Measurements from ENCODE around the gene MAGEB5. TPM values are rescaled to one million over a fixed set of nuclear protein-coding genes. Genes with fewer than 3 reads are reported as not detected.

The MAGEB5 gene
- total RNA-seq, 1 experiment from 2014 or later = not detected

DNA sequence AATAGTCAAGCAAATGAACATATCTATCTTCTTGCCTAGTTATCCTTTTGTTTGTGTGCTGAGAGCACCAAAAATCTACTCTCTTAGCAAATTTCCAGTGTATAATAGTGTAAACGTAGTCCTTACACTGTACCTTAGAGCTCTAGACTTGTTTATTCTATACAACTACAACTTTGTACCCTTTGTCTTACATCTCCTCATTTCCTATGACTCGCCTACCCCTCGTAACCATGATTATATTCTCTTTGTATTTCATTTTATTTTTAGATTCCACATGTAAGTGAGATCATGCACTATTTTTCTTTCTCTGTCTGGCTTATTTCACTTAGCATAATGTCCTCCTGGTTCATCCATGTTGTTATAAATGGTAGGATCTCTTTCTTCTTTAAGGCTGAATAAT lies 37.6 kb downstream of the MAGEB5 start:
- H3K27me3 ChIP-seq (ENCODE audit: control insufficient read depth, insufficient read depth, low read length) = no peaks in the 10 kb centered on the region
- H3K36me3 ChIP-seq (ENCODE audit: control insufficient read depth, insufficient read depth, low read length) = no peaks in the 10 kb centered on the region
- CTCF ChIA-PET = no interaction called here
- in situ Hi-C loops (cut with HindIII; ENCODE audit: low pct_unique_long_range_greater_than_20kb, low sequenced_read_pairs) (no loop called here), intact Hi-C loops (cut with micrococcal nuclease; ENCODE audit: unreplicated experiment) (no loop called here)
- BruUV-seq (replicated peaks) = no TSS peak
- H3K9me3 ChIP-seq (ENCODE audit: control insufficient read depth, insufficient read depth, low read depth, low read length) = no peaks in the 10 kb centered on the region
- H3K4me3 ChIP-seq (ENCODE audit: low read depth in 2 of 2, low read length in 2 of 2) = no peak overlapping the region
- POLR2A ChIA-PET = no interaction called here
- DNase-seq (ENCODE audit: low read depth, low spot score) (no peak), ATAC-seq (no peak)
- H3K27ac ChIP-seq (ENCODE audit: low read length) = no peak overlapping the region
- TF ChIP-seq, protein P1, sequence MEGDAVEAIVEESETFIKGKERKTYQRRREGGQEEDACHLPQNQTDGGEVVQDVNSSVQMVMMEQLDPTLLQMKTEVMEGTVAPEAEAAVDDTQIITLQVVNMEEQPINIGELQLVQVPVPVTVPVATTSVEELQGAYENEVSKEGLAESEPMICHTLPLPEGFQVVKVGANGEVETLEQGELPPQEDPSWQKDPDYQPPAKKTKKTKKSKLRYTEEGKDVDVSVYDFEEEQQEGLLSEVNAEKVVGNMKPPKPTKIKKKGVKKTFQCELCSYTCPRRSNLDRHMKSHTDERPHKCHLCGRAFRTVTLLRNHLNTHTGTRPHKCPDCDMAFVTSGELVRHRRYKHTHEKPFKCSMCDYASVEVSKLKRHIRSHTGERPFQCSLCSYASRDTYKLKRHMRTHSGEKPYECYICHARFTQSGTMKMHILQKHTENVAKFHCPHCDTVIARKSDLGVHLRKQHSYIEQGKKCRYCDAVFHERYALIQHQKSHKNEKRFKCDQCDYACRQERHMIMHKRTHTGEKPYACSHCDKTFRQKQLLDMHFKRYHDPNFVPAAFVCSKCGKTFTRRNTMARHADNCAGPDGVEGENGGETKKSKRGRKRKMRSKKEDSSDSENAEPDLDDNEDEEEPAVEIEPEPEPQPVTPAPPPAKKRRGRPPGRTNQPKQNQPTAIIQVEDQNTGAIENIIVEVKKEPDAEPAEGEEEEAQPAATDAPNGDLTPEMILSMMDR (IDR thresholded peaks at IDR 0.05) = no peak
- no peak for TF ChIP-seq POLR2AphosphoS5 (IDR thresholded peaks at IDR 0.05; ENCODE audit: low read depth, low read length)
- TF ChIP-seq TCF7L2 (IDR thresholded peaks at IDR 0.05; ENCODE audit: low read depth, low read length) = no peak
- TF ChIP-seq SIN3A (IDR thresholded peaks at IDR 0.05; ENCODE audit: borderline replicate concordance, insufficient read depth, low read depth, low read length) = no peak
- TF ChIP-seq, protein P2, sequence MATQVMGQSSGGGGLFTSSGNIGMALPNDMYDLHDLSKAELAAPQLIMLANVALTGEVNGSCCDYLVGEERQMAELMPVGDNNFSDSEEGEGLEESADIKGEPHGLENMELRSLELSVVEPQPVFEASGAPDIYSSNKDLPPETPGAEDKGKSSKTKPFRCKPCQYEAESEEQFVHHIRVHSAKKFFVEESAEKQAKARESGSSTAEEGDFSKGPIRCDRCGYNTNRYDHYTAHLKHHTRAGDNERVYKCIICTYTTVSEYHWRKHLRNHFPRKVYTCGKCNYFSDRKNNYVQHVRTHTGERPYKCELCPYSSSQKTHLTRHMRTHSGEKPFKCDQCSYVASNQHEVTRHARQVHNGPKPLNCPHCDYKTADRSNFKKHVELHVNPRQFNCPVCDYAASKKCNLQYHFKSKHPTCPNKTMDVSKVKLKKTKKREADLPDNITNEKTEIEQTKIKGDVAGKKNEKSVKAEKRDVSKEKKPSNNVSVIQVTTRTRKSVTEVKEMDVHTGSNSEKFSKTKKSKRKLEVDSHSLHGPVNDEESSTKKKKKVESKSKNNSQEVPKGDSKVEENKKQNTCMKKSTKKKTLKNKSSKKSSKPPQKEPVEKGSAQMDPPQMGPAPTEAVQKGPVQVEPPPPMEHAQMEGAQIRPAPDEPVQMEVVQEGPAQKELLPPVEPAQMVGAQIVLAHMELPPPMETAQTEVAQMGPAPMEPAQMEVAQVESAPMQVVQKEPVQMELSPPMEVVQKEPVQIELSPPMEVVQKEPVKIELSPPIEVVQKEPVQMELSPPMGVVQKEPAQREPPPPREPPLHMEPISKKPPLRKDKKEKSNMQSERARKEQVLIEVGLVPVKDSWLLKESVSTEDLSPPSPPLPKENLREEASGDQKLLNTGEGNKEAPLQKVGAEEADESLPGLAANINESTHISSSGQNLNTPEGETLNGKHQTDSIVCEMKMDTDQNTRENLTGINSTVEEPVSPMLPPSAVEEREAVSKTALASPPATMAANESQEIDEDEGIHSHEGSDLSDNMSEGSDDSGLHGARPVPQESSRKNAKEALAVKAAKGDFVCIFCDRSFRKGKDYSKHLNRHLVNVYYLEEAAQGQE (IDR thresholded peaks at IDR 0.05; ENCODE audit: insufficient read depth in 1 of 2, low read depth in 2 of 2, low read length in 1 of 2) = no peak
- no peaks in the 10 kb centered on the region for H3K4me1 ChIP-seq (ENCODE audit: control insufficient read depth, insufficient read depth, low read length)

DNA sequence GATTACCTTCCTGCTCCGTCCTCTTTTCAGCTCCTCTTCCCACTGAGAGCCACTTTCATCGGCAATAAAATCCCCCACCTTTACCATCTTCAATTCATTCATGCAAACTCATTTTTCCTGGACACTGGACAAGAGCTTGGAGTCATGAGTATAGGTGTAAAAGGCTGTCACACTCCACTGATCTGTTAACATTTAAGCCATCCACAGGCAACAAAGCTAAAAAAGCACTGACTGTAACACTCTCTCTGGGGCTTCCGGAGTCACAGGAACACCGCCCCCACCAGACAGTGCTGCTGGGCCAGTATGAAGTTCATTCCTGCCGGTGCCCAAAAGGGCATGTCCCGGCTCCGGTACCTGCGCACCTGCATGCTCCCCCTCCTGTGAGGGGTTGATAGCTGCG lies 38.5 kb downstream of the MAGEB5 start:
- Histone ChIP-seq H3K9me3 (ENCODE audit: control insufficient read depth, insufficient read depth, low read depth, low read length) (no peaks in the 10 kb centered on the region), H3K27me3 (ENCODE audit: control insufficient read depth, insufficient read depth, low read length) (no peaks in the 10 kb centered on the region), H3K4me1 (ENCODE audit: control insufficient read depth, insufficient read depth, low read length) (no peaks in the 10 kb centered on the region), H3K36me3 (ENCODE audit: control insufficient read depth, insufficient read depth, low read length) (no peaks in the 10 kb centered on the region), H3K4me3 (ENCODE audit: low read depth in 2 of 2, low read length in 2 of 2) (no peak overlapping the region), H3K27ac (ENCODE audit: low read length) (no peak overlapping the region)
- ATAC-seq (no peak), DNase-seq (ENCODE audit: low read depth, low spot score) (no peak)
- intact Hi-C loops (cut with micrococcal nuclease; ENCODE audit: unreplicated experiment) (no loop called here), in situ Hi-C loops (cut with HindIII; ENCODE audit: low pct_unique_long_range_greater_than_20kb, low sequenced_read_pairs) (no loop called here)
- no TSS peak for BruUV-seq (replicated peaks)
- ChIA-PET POLR2A (no interaction called here), CTCF (no interaction called here)
- TF ChIP-seq SIN3A (IDR thresholded peaks at IDR 0.05; ENCODE audit: borderline replicate concordance, insufficient read depth, low read depth, low read length) (no peak), TCF7L2 (IDR thresholded peaks at IDR 0.05; ENCODE audit: low read depth, low read length) (no peak), POLR2AphosphoS5 (IDR thresholded peaks at IDR 0.05; ENCODE audit: low read depth, low read length) (no peak)
- TF ChIP-seq, protein P2 (IDR thresholded peaks at IDR 0.05; ENCODE audit: insufficient read depth in 1 of 2, low read depth in 2 of 2, low read length in 1 of 2) = no peak
- TF ChIP-seq, protein P1 (IDR thresholded peaks at IDR 0.05) = no peak

Measured in Panc1 (cell line).